ENCODE results near the gene RPP25L. TPM values are rescaled to one million over a fixed set of nuclear protein-coding genes. Genes with fewer than 3 reads are reported as not detected.

The RPP25L gene
- total RNA-seq, 1 donor from 2014 or later = 17.4 TPM

GRCh38 chr9:34612788-34613390 is 992 bp upstream of the RPP25L start:
- DNase-seq (ENCODE audit: low spot score) = peak; percentile 94
- Histone ChIP-seq H4K20me1 (ENCODE audit: low read depth) (no peaks in the 10 kb centered on the region), H3K9ac (no peak overlapping the region), H3K27ac (no peak overlapping the region), H3K4me2 (peak overlapping the region; percentile 86), H2AFZ (replicated peaks) (no peak overlapping the region), H3K36me3 (no peaks in the 10 kb centered on the region), H3K4me1 (peaks cover 8% of the 10 kb centered on the region), H3K79me2 (ENCODE audit: low read depth) (peaks cover 13% of the 10 kb centered on the region), H3K27me3 (no peaks in the 10 kb centered on the region), H3K4me3 (peak overlapping the region; percentile 66), H3F3A (ENCODE audit: low read depth) (peaks cover 14% of the 10 kb centered on the region), H3K9me3 (ENCODE audit: low read depth) (no peaks in the 10 kb centered on the region)
- Mint-ChIP-seq H3K4me1 (peaks cover 24% of the 10 kb centered on the region), H3K27ac (peak overlapping the region; percentile 86), H3K9me3 (no peaks in the 10 kb centered on the region), H3K36me3 (peaks cover 7% of the 10 kb centered on the region), H3K4me3 (peak overlapping the region; percentile 90), H3K27me3 (ENCODE audit: insufficient read depth, low read depth) (peaks cover 14% of the 10 kb centered on the region)
- no peak for TF ChIP-seq EZH2 (IDR thresholded peaks at IDR 0.05)
- TF ChIP-seq, protein P1, sequence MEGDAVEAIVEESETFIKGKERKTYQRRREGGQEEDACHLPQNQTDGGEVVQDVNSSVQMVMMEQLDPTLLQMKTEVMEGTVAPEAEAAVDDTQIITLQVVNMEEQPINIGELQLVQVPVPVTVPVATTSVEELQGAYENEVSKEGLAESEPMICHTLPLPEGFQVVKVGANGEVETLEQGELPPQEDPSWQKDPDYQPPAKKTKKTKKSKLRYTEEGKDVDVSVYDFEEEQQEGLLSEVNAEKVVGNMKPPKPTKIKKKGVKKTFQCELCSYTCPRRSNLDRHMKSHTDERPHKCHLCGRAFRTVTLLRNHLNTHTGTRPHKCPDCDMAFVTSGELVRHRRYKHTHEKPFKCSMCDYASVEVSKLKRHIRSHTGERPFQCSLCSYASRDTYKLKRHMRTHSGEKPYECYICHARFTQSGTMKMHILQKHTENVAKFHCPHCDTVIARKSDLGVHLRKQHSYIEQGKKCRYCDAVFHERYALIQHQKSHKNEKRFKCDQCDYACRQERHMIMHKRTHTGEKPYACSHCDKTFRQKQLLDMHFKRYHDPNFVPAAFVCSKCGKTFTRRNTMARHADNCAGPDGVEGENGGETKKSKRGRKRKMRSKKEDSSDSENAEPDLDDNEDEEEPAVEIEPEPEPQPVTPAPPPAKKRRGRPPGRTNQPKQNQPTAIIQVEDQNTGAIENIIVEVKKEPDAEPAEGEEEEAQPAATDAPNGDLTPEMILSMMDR (IDR thresholded peaks at IDR 0.05) = peak; percentile 89

DNA sequence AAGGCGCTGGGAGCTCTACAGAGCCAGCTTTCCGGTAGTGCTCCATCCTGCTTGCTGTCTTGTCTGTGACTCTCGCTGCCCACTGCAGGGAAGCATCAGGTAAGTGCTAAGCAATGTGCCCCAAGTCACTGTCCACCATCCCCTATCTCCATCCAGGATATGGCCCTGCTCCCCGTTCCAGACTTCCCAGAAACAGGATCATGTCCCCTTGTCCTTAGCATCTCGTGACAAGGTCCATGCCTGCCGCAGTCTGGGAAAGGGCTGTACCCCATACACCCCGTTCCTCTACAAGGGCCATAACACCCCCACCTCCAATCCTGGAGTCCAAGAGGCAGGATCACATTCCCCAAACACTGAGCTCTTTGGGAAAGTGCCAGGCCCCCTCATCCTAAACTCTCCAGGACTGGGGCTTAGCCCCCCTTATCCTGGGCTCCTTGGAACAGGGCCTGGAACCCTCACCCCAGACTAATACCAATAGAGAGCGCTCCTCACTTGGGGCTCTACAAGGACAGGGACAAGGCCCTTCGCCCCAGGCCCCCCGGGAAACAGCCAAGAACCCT is 566 bp downstream of the RPP25L start:
- H3K4me3 Mint-ChIP-seq = peak overlapping the region; percentile 90
- Histone ChIP-seq H3K4me1 (peaks cover 8% of the 10 kb centered on the region), H3K9ac (peak overlapping the region; percentile 46), H3K4me2 (peak overlapping the region; percentile 86), H3K27ac (no peak overlapping the region), H3K27me3 (peaks cover 2% of the 10 kb centered on the region), H3K4me3 (peak overlapping the region; percentile 66), H2AFZ (replicated peaks) (peak overlapping the region; percentile 61), H3F3A (ENCODE audit: low read depth) (peaks cover 14% of the 10 kb centered on the region), H3K79me2 (ENCODE audit: low read depth) (peaks cover 13% of the 10 kb centered on the region), H3K36me3 (no peaks in the 10 kb centered on the region), H4K20me1 (ENCODE audit: low read depth) (no peaks in the 10 kb centered on the region), H3K9me3 (ENCODE audit: low read depth) (no peaks in the 10 kb centered on the region)
- DNase-seq (ENCODE audit: low spot score) = no peak
- H3K36me3 Mint-ChIP-seq = peaks cover 2% of the 10 kb centered on the region
- no peaks in the 10 kb centered on the region for H3K9me3 Mint-ChIP-seq
- H3K4me1 Mint-ChIP-seq = peaks cover 24% of the 10 kb centered on the region
- TF ChIP-seq EZH2 (IDR thresholded peaks at IDR 0.05) (no peak), EZH2phosphoT487 (IDR thresholded peaks at IDR 0.05) (no peak)
- TF ChIP-seq, protein P1 (IDR thresholded peaks at IDR 0.05) = no peak
- H3K27me3 Mint-ChIP-seq (ENCODE audit: insufficient read depth, low read depth) = peaks cover 14% of the 10 kb centered on the region
- H3K27ac Mint-ChIP-seq = peak overlapping the region; percentile 96

- TF ChIP-seq EZH2phosphoT487 (IDR thresholded peaks at IDR 0.05) = no peak
- TF ChIP-seq, protein P1 (IDR thresholded peaks at IDR 0.05) = no peak
- TF ChIP-seq EZH2 (IDR thresholded peaks at IDR 0.05) = no peak
- Histone ChIP-seq H2AFZ (replicated peaks) (no peak overlapping the region), H3K4me1 (peaks cover 8% of the 10 kb centered on the region), H3K9me3 (ENCODE audit: low read depth) (no peaks in the 10 kb centered on the region), H3K79me2 (ENCODE audit: low read depth) (peaks cover 13% of the 10 kb centered on the region), H4K20me1 (ENCODE audit: low read depth) (no peaks in the 10 kb centered on the region), H3F3A (ENCODE audit: low read depth) (peaks cover 14% of the 10 kb centered on the region), H3K27ac (no peak overlapping the region), H3K36me3 (no peaks in the 10 kb centered on the region), H3K4me2 (peak overlapping the region; percentile 86), H3K4me3 (peak overlapping the region; percentile 66), H3K27me3 (peaks cover 4% of the 10 kb centered on the region), H3K9ac (peak overlapping the region; percentile 46)
- H3K27me3 Mint-ChIP-seq (ENCODE audit: insufficient read depth, low read depth) = peaks cover 14% of the 10 kb centered on the region
- peaks cover 24% of the 10 kb centered on the region for H3K4me1 Mint-ChIP-seq
- no peaks in the 10 kb centered on the region for H3K9me3 Mint-ChIP-seq
- DNase-seq (ENCODE audit: low spot score) = no peak
- peak overlapping the region; percentile 58 for H3K27ac Mint-ChIP-seq
- peak overlapping the region; percentile 90 for H3K4me3 Mint-ChIP-seq
- no peaks in the 10 kb centered on the region for H3K36me3 Mint-ChIP-seq
These were observed 1.3 kb downstream of the RPP25L start for GRCh38 chr9:34610434-34611206.
